Measurements from ENCODE around the gene TSHZ2. TPM values are rescaled to one million over a fixed set of nuclear protein-coding genes. Genes with fewer than 3 reads are reported as not detected.

TSHZ2 gene
- total and polyA plus RNA-seq, 2 donors (not counting 3 experiments of a cell fraction or from before 2014, with no cell fraction given), result not detected

DNA sequence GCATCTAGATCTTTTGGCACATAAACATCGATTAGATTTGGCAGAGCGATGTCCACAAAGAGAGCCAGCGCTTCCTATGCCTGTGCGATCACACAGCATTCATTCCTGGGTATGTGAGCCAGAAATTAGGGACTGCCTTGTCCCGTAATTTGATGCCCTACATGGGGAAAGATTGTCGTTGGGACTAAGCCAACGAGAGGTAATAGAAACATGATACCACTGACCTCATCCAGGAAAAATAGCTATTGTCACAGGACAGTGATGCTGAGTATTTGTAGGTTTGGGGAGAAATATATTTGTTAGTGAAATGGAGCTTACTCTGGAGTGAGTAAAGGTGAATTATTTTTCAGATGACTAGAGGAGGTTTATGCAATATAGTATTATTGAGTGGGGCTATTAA lies 154.0 kb downstream of the TSHZ2 start:
- intact Hi-C loops (cut with micrococcal nuclease), result no loop called here
- Histone ChIP-seq H3K36me3 (ENCODE audit: control insufficient read depth in 2 of 2, extremely low read depth in 1 of 2, insufficient read depth in 2 of 2, low read length in 2 of 2) (no peaks in the 10 kb centered on the region), H3K9me3 (replicated peaks; ENCODE audit: control insufficient read depth, insufficient read depth, low read length) (no peaks in the 10 kb centered on the region), H3K4me3 (replicated peaks in 1 of 3; ENCODE audit: insufficient read depth in 1 of 3, low read depth in 1 of 3, low read length in 3 of 3) (no peak overlapping the region), H3K27me3 (ENCODE audit: control insufficient read depth in 2 of 2, insufficient read depth in 2 of 2, low read length in 2 of 2) (no peaks in the 10 kb centered on the region), H3K4me2 (ENCODE audit: insufficient read depth, low read length) (no peak overlapping the region), H3K9ac (replicated peaks; ENCODE audit: extremely low read depth, insufficient read depth, low read length) (no peak overlapping the region), H4K20me1 (replicated peaks; ENCODE audit: control insufficient read depth, extremely low read depth, insufficient read depth, low read length) (no peaks in the 10 kb centered on the region), H2AFZ (ENCODE audit: low read depth, low read length) (no peak overlapping the region), H3K4me1 (ENCODE audit: control insufficient read depth, extremely low read depth, insufficient read depth, low read length) (no peaks in the 10 kb centered on the region), H3K9me1 (replicated peaks; ENCODE audit: control insufficient read depth, extremely low read depth, insufficient read depth, low read length) (no peaks in the 10 kb centered on the region), H3K79me2 (ENCODE audit: control insufficient read depth, insufficient read depth, low read length) (no peaks in the 10 kb centered on the region), H3K27ac (ENCODE audit: insufficient read depth, low read depth, low read length) (no peak overlapping the region)
- ChIA-PET POLR2A (no interaction called here), CTCF (no interaction called here)
- TF ChIP-seq FOS (IDR thresholded peaks at IDR 0.05; ENCODE audit: borderline replicate concordance, insufficient read depth, low read length) (no peak), POLR2A (IDR thresholded peaks at IDR 0.05; ENCODE audit: low read depth, low read length) (no peak), JUN (IDR thresholded peaks at IDR 0.05; ENCODE audit: borderline replicate concordance, insufficient read depth, insufficient read length, low read depth) (no peak), EZH2 (IDR thresholded peaks at IDR 0.05; ENCODE audit: borderline replicate concordance, low read depth, low read length, severe bottlenecking) (no peak), MYC (IDR thresholded peaks at IDR 0.05; ENCODE audit: low read depth, low read length) (no peak), POLR2AphosphoS5 (IDR thresholded peaks at IDR 0.05; ENCODE audit: insufficient read depth, low read depth, low read length) (no peak), CTCF (IDR thresholded peaks at IDR 0.05; ENCODE audit: extremely low read depth in 1 of 2, insufficient read depth in 1 of 2, low read depth in 1 of 2, low read length in 2 of 2) (no peak), GATA2 (IDR thresholded peaks at IDR 0.05; ENCODE audit: insufficient read depth, insufficient read length, low read depth, low read length) (no peak)
- TF ChIP-seq, protein P1, sequence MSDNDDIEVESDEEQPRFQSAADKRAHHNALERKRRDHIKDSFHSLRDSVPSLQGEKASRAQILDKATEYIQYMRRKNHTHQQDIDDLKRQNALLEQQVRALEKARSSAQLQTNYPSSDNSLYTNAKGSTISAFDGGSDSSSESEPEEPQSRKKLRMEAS (IDR thresholded peaks at IDR 0.05; ENCODE audit: insufficient read depth, insufficient read length), result no peak
- no peak for FAIRE-seq
- no TSS peak for BruUV-seq (replicated peaks)
- dilution Hi-C loops (cut with MboI; ENCODE audit: extremely low pct_ligation_motif_present, low sequenced_read_pairs), result no loop called here
- no peak for DNase-seq (ENCODE audit: low read depth, low spot score)
